Glomerular endothelial cell (primary cell): ENCODE results near the gene KATNAL2. TPM values are rescaled to one million over a fixed set of nuclear protein-coding genes. Genes with fewer than 3 reads are reported as not detected.
"Not testable (repeated sequence)": the region's sequence is repeated elsewhere in the genome, so short reads cannot be mapped to it uniquely, and the experiment has no call there.

Experiments used
- DNase-seq: peaks from one replicate; pipeline ENCODE4 v3.0.0-alpha.2; 2011; ENCODE audit warnings: low read depth, low spot score; ENCODE audit errors: extremely low read depth
- total RNA-seq: library from RNA; depleted of rRNA; stranded (reverse); fragments of >200 nt; gene quantifications from 2 replicates; pipeline ENCODE4 v1.2.3, GENCODE V29; 2015

Gene KATNAL2
- total RNA-seq, 1 donor from 2014 or later: 1.6 TPM

- not testable (repeated sequence) for DNase-seq
These were observed 112.4 kb downstream of the KATNAL2 start for GRCh38 chr18:47029684-47030353.

- not testable (repeated sequence) for DNase-seq
These were observed 113.5 kb downstream of the KATNAL2 start for GRCh38 chr18:47030887-47031286.

GRCh38 chr18:47032945-47033344 lies 115.5 kb downstream of the KATNAL2 start:
- no peak for DNase-seq

- not testable (repeated sequence) for DNase-seq
These were observed 117.2 kb downstream of the KATNAL2 start for GRCh38 chr18:47034591-47034990.

GRCh38 chr18:47035156-47035671 lies 117.8 kb downstream of the KATNAL2 start, which contains the start of gene ELOA2:
ELOA2 (minus strand) TSS chr18:47035621; CDS start chr18:47035264, 357 bp downstream.
- DNase-seq: no peak

GRCh38 chr18:47036298-47036874 lies 119.0 kb downstream of the KATNAL2 start:
- no peak for DNase-seq

- no peak for DNase-seq
These were observed 119.7 kb downstream of the KATNAL2 start for GRCh38 chr18:47036927-47037578.

- DNase-seq: no peak
These were observed 123.6 kb downstream of the KATNAL2 start for GRCh38 chr18:47040982-47041381.

GRCh38 chr18:47050468-47050867 lies 133.1 kb downstream of the KATNAL2 start:
- DNase-seq: peak; percentile 25

GRCh38 chr18:47054369-47054768 lies 137.0 kb downstream of the KATNAL2 start:
- no peak for DNase-seq

- no peak for DNase-seq
These were observed 145.1 kb downstream of the KATNAL2 start for GRCh38 chr18:47062471-47062870.

- no peak for DNase-seq
These were observed 145.7 kb downstream of the KATNAL2 start for GRCh38 chr18:47063096-47063495.

- DNase-seq: no peak
These were observed 150.2 kb downstream of the KATNAL2 start for GRCh38 chr18:47067648-47068047.

- no peak for DNase-seq
These were observed 157.9 kb downstream of the KATNAL2 start for GRCh38 chr18:47075098-47075883.

- DNase-seq: no peak
These were observed 159.7 kb downstream of the KATNAL2 start for GRCh38 chr18:47077111-47077510.

GRCh38 chr18:47080872-47081271 lies 163.5 kb downstream of the KATNAL2 start:
- DNase-seq: no peak

GRCh38 chr18:47081578-47081977 lies 164.2 kb downstream of the KATNAL2 start:
- DNase-seq: no peak

- no peak for DNase-seq
These were observed 170.3 kb downstream of the KATNAL2 start for GRCh38 chr18:47087676-47088075.

GRCh38 chr18:47095810-47096209 lies 178.4 kb downstream of the KATNAL2 start:
- DNase-seq: no peak

GRCh38 chr18:47100212-47100831 lies 182.9 kb downstream of the KATNAL2 start:
- DNase-seq: peak; percentile 25
